ENCODE results near the gene SEZ6.
A peak's percentile ranks its signal among the peaks of the same experiment; 100 is the strongest.
"Not testable (repeated sequence)": the region's sequence is repeated elsewhere in the genome, so short reads cannot be mapped to it uniquely, and the experiment has no call there.

SEZ6 gene

DNA sequence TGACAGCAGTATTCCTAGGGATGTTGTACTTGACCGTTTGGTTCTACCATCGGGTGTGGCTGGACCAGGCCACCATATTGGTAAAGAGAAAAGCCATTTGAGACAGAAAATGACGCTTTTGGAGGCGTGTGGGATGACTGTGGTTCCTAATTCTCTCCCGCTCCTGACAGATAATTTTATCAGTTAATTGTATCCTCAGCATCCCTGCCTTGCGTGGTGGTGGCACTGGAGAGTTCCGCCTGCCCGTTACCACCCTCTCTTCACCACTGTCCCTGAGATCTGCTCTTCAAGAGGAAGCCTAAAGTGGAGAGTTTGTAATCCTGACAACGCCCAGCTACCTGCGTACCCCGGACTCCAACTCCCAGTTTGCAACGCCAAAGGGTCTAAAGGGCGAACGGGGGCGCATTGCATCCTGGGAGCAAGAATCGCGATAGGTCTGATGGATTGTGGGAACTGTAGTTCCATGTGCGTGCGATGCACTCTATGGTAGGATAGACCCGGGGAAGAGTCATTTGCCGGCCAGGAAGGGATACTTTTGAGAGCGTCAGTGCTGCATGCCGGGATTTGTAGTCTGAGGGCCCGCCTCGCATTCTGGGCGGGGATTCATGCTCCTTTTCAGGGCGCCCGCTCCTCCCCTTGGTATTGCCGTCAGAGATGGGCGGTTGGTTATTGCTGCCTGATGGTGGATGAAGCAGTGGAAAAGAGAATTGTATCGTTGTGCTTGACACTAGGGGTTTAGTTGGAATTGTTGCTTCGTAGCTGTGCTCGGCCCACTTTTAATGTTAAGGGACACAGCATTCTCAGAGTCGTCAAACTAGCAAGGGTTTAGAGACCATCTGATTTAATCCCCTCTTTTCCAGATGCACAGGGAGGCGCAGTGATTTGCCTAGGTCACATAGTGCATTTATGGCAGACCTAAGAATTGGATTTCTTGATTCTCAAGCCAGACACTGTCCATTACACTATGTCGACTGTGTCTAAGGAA, 53.5 kb downstream of the SEZ6 start:
- FAIRE-seq, result peak; percentile 96

DNA sequence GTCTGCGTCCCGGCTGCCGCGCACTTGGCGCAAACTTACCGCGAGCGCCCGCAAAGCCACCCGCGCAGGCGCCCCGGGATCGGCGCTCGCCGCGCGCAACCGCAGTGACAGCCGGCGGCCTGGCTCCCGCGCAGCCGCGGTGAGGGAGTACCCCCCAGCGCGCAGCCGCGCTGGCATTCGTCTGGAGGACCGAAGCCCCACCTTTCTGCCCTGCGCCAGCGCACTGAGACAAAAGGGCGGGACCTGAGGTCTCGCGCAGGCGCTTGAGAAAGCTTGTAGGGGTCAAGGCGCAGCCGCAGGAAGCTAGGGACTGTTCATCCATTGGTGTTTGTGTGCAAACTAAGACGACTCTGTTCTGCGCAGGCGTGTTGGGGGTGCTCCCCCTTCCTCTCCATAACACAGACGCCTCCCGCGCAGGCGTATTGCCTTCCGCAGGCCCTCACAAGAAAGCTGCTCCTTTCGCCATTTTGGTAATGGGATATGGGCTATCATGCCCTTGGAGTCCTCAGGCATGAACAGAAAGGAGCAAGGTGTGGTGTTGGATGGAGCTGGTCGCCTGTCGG, 54.3 kb downstream of the SEZ6 start, which contains the start of gene PHF12:
TSS of gene PHF12 (minus strand) at position 91 of the 563 bp plus-strand sequence. CDS start 558 bp downstream, outside the sequence.
- FAIRE-seq, result no peak

GRCh38 chr17:28950752-28951427, 54.9 kb downstream of the SEZ6 start:
- no peak for FAIRE-seq

DNA sequence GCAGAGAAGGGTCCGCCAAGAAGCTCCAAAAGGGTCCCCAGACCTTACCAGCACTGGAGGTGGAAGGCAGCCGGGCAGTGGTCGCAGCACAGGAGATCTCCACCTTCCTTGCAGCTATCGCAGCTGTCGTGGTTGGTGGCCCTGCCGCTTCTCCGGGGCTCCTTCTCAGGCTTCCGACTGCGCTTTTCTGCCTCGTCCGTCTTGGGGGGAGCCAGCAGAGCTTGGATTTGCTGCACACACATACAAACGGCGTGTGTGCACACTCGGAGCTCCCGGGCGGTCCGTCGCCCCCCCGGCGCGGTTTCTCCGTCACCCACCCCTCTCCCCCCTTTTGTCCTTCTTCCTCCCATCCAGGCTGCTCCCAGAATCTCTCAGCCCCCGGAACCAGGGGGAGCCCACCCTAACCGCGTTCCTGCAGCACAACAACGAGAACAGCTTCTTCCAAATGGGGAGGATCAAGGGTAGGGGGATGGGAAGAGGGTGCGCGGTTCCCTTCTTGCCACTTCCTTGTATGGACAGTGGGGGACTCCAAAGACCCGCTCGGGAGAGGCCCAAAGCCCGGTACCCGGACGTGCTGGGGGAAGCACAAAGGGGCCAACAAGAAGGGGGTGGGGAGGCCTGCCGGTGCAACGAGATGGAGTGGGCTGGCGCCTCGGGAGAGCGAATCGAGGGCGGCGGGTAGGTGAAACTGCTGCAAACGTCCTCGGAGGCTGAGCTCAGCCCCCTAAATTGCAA, 55.6 kb downstream of the SEZ6 start:
- FAIRE-seq, result no peak

DNA sequence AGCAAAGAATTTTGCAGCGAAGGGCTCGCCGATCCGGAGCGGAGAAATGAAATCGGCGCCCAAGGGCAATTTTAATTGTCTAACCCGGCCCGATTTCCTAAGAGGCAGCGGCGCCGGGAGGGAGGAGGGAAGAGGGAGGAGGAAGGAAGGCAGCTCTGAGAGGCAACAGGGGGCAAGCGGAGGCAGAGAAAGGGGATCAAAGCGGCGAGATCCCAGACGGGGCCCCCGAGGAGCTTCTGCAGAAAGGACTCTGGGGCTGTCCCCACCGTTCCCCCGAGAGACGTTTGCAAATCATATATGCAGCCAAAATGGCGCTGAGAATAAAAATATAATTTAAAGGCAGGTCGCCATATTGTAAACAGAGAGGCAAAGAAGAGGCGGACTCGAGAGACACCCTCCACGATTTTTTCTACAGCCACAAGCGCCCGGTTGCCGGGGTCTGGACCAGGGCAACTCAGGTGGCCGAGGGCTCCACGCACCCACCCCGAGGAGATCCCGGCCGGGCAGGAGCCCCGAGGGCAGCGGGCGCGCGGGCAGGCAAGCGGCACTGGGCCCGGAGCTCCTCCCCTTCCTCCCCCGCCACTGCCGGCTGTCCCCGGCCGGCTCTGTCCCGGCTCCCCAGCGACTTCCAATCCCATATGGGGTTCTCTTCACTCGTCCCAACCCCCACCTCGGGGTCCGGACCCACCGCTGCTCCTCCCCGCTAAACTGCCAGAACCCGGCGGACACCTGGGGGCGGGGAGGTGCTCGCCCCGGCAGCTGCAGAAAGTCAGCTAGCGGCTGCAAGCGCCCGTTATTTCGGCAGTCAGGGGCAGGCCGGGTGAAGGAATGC, 56.4 kb downstream of the SEZ6 start:
- no peak for FAIRE-seq

DNA sequence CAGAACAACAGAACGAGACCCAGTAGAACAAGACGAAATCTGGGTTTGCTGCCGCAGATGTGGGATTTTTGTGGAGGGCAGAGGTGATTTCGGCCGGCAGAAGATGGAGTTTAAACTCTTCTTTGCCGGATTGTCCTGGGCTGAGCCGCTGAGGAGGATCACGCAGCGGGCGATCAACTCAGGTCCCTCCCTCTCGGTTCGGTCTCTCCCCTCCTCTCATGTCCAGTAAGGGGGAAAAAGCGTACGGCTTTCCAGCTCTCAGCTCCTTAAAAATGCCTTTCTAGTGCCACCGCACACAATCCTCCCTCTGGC, 57.0 kb downstream of the SEZ6 start:
- no peak for FAIRE-seq

- FAIRE-seq, result no peak
These were observed 57.5 kb downstream of the SEZ6 start for GRCh38 chr17:28948342-28948741.

GRCh38 chr17:28947639-28948038, 58.2 kb downstream of the SEZ6 start:
- no peak for FAIRE-seq

DNA sequence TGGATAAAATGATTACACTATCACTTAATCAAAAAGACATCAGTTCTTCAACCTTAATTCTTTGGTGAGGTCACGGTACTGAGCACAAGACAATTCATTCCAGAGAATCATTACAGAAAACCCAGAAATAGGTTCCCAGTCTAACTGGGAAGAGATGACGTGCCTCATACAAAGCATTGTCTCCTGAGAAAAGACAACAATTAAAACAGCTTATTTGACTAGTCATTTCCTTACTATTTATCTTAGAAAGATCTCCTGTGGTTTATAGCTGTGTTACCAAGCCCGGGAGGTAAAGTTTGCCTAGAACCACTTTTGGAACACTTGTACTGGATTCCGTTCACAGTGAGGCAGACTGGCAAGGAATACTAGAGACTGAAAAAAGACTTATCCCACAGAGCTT, 59.6 kb downstream of the SEZ6 start:
- no peak for FAIRE-seq

- FAIRE-seq, result no peak
These were observed 60.7 kb downstream of the SEZ6 start for GRCh38 chr17:28944862-28945741.

GRCh38 chr17:28944343-28944742, 61.5 kb downstream of the SEZ6 start:
- FAIRE-seq, result no peak

- no peak for FAIRE-seq
These were observed 62.9 kb downstream of the SEZ6 start for GRCh38 chr17:28942925-28943324.

- FAIRE-seq, result no peak
These were observed 64.6 kb downstream of the SEZ6 start for GRCh38 chr17:28941251-28941650.

DNA sequence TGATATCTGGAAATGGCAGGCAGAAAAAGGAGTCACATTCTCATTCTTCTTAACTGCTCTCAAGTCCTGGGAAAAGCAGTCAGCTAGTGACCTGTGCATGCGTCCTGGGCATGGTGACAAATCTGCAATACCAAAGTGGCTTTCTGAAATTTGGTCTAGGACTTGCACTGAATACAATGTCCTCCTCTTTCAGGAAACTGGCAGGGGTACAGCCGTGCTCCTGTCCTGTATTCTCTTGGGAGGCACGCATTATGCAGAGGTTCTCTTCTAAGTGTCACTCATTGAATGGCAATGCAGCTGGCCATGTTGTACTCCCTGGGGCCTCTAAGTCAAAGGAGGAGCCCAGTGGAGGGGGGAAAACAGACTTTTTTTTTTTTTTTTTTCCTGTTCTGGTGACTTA, 65.2 kb downstream of the SEZ6 start:
- FAIRE-seq, result no peak

- FAIRE-seq, result no peak
These were observed 65.7 kb downstream of the SEZ6 start for GRCh38 chr17:28940142-28940541.

- no peak for FAIRE-seq
These were observed 67.3 kb downstream of the SEZ6 start for GRCh38 chr17:28938552-28938951.

- no peak for FAIRE-seq
These were observed 68.6 kb downstream of the SEZ6 start for GRCh38 chr17:28937044-28937729.

DNA sequence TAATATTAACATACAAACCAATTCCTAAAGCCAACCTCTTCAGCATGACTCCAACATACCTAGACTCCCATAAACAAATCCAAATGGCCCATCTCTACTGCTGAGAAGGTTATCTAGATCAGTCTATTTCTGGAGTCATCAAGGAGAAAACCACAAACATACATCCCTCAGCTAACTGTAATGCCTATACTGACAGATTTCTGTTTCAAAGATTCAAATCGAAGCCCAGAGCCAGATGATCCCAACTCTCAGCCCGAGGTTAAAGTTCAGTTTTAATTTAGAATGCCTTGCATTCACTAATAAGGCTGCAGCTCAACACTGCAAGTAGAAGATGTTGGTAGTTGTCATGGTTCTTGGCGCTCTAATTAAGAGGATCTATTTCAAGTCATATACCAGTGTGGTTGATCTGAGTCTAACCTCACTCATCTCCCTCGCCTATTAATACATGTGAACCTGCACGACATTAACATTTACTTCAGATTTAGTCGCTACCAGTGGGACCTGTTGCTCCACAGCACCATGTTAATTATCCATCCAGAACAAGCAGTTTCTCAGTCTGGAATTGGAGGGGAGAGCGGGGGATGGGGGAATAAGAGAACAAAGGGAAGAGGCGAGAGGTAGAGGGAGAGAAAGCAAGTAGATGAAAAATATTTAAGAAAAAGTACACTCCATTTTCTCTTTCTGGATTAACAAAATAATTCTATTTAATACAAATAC, 69.9 kb downstream of the SEZ6 start:
- FAIRE-seq, result no peak

DNA sequence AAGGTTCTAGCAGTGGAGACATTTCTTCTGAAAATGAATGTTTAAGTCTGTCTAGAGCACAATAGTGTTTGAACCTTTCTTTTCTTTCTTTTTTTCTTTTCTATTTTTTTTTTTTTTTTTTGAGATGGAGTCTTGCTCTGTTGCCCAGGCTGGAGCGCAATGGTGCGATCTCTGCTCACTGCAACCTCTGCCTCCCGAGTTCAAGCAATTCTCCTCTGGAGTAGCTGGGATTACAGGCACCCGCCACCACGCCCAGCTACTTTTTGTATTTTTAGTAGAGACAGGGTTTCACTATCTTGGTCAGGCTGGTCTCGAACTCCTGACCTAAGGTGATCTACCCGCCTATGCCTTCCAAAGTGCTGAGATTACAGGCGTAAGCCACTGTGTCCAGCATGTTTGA, 71.3 kb downstream of the SEZ6 start:
- FAIRE-seq, result not testable (repeated sequence)

DNA sequence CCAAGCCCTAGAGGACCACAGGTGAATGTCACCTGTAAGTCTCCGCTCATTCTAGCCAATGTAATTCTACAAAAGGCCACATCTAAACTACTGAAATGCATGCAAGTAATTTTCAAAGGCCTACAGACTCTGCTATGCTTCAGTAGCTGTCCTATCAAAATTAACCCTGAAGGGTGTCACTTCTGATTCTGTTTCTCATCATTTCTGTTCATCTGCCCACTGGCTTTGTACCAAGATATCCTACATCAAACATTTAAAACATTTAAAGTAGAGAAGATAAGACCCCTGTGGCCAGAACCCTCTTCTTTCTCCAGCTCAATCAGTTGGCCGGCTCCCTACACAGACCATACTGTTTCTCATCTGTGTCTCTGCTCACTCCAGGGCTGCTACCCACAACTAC, 76.0 kb downstream of the SEZ6 start:
- FAIRE-seq, result no peak

All from colon (tissue), 2 donors.